Measurements from ENCODE around the gene KCNT2.
"Not testable (repeated sequence)": the region's sequence is repeated elsewhere in the genome, so short reads cannot be mapped to it uniquely, and the experiment has no call there.

The KCNT2 gene

GRCh38 chr1:196608390-196609369 is at the start of gene KCNT2:
KCNT2 (minus strand) TSS chr1:196608440; CDS start chr1:196608309, 131 bp downstream.
- peaks cover 58% of the 10 kb centered on the region for H3K27me3 Mint-ChIP-seq
- H3K27ac Mint-ChIP-seq = no peak within 1 kb of the TSS
- no peaks in the 10 kb centered on the region for H3K9me3 Mint-ChIP-seq
- DNase-seq = no peak
- no peaks in the 10 kb centered on the region for H3K36me3 Mint-ChIP-seq (ENCODE audit: low read depth)
- peak within 1 kb of the TSS; percentile 40 for H3K4me3 Mint-ChIP-seq
- H3K4me1 Mint-ChIP-seq (ENCODE audit: low read depth) = peaks cover 8% of the 10 kb centered on the region

- H3K27ac Mint-ChIP-seq = no peak overlapping the region
- H3K4me3 Mint-ChIP-seq = no peak overlapping the region
- peaks cover 21% of the 10 kb centered on the region for H3K4me1 Mint-ChIP-seq (ENCODE audit: low read depth)
- no peaks in the 10 kb centered on the region for H3K9me3 Mint-ChIP-seq
- H3K36me3 Mint-ChIP-seq (ENCODE audit: low read depth) = no peaks in the 10 kb centered on the region
- no peaks in the 10 kb centered on the region for H3K27me3 Mint-ChIP-seq
- DNase-seq = no peak
Observed at GRCh38 chr1:196655494-196655893, 47.3 kb upstream of the KCNT2 start.

- H3K27me3 Mint-ChIP-seq = no peaks in the 10 kb centered on the region
- no peak overlapping the region for H3K27ac Mint-ChIP-seq
- no peak for DNase-seq
- no peaks in the 10 kb centered on the region for H3K36me3 Mint-ChIP-seq (ENCODE audit: low read depth)
- no peak overlapping the region for H3K4me3 Mint-ChIP-seq
- no peaks in the 10 kb centered on the region for H3K9me3 Mint-ChIP-seq
- H3K4me1 Mint-ChIP-seq (ENCODE audit: low read depth) = peaks cover 21% of the 10 kb centered on the region
Observed at GRCh38 chr1:196655071-196655470, 46.8 kb upstream of the KCNT2 start.

GRCh38 chr1:196654271-196654670 is 46.0 kb upstream of the KCNT2 start:
- DNase-seq = no peak
- H3K27me3 Mint-ChIP-seq = no peaks in the 10 kb centered on the region
- H3K4me1 Mint-ChIP-seq (ENCODE audit: low read depth) = peaks cover 21% of the 10 kb centered on the region
- H3K9me3 Mint-ChIP-seq = no peaks in the 10 kb centered on the region
- H3K36me3 Mint-ChIP-seq (ENCODE audit: low read depth) = no peaks in the 10 kb centered on the region
- no peak overlapping the region for H3K27ac Mint-ChIP-seq
- no peak overlapping the region for H3K4me3 Mint-ChIP-seq

- H3K36me3 Mint-ChIP-seq (ENCODE audit: low read depth) = no peaks in the 10 kb centered on the region
- peak within 1 kb of the TSS; percentile 11 for H3K27ac Mint-ChIP-seq
- H3K4me1 Mint-ChIP-seq (ENCODE audit: low read depth) = peaks cover 21% of the 10 kb centered on the region
- H3K9me3 Mint-ChIP-seq = no peaks in the 10 kb centered on the region
- H3K27me3 Mint-ChIP-seq = no peaks in the 10 kb centered on the region
- DNase-seq = no peak
- H3K4me3 Mint-ChIP-seq = peak within 1 kb of the TSS; percentile 56
Observed at GRCh38 chr1:196651637-196652215, 43.5 kb upstream of the KCNT2 start, which contains the start of gene CFH. CFH (plus strand) TSS chr1:196652043; CDS start chr1:196652118, 75 bp downstream.

GRCh38 chr1:196651079-196651478 is 42.8 kb upstream of the KCNT2 start:
- H3K27ac Mint-ChIP-seq = no peak overlapping the region
- no peak overlapping the region for H3K4me3 Mint-ChIP-seq
- H3K36me3 Mint-ChIP-seq (ENCODE audit: low read depth) = no peaks in the 10 kb centered on the region
- no peaks in the 10 kb centered on the region for H3K9me3 Mint-ChIP-seq
- peaks cover 18% of the 10 kb centered on the region for H3K4me1 Mint-ChIP-seq (ENCODE audit: low read depth)
- no peaks in the 10 kb centered on the region for H3K27me3 Mint-ChIP-seq
- no peak for DNase-seq

- no peaks in the 10 kb centered on the region for H3K9me3 Mint-ChIP-seq
- H3K27me3 Mint-ChIP-seq = no peaks in the 10 kb centered on the region
- H3K27ac Mint-ChIP-seq = no peak overlapping the region
- DNase-seq = no peak
- no peak overlapping the region for H3K4me3 Mint-ChIP-seq
- H3K36me3 Mint-ChIP-seq (ENCODE audit: low read depth) = no peaks in the 10 kb centered on the region
- peaks cover 18% of the 10 kb centered on the region for H3K4me1 Mint-ChIP-seq (ENCODE audit: low read depth)
Observed at GRCh38 chr1:196650403-196650802, 42.2 kb upstream of the KCNT2 start.

- no peaks in the 10 kb centered on the region for H3K27me3 Mint-ChIP-seq
- no peak overlapping the region for H3K27ac Mint-ChIP-seq
- H3K4me3 Mint-ChIP-seq = no peak overlapping the region
- no peaks in the 10 kb centered on the region for H3K36me3 Mint-ChIP-seq (ENCODE audit: low read depth)
- DNase-seq = no peak
- peaks cover 16% of the 10 kb centered on the region for H3K4me1 Mint-ChIP-seq (ENCODE audit: low read depth)
- H3K9me3 Mint-ChIP-seq = no peaks in the 10 kb centered on the region
Observed at GRCh38 chr1:196649990-196650389, 41.8 kb upstream of the KCNT2 start.

GRCh38 chr1:196640976-196641375 is 32.7 kb upstream of the KCNT2 start:
- no peak for DNase-seq
- no peaks in the 10 kb centered on the region for H3K4me1 Mint-ChIP-seq (ENCODE audit: low read depth)
- H3K27ac Mint-ChIP-seq = no peak overlapping the region
- no peaks in the 10 kb centered on the region for H3K36me3 Mint-ChIP-seq (ENCODE audit: low read depth)
- no peaks in the 10 kb centered on the region for H3K9me3 Mint-ChIP-seq
- no peak overlapping the region for H3K4me3 Mint-ChIP-seq
- H3K27me3 Mint-ChIP-seq = no peaks in the 10 kb centered on the region

- H3K4me3 Mint-ChIP-seq; H3K27ac Mint-ChIP-seq; H3K36me3 Mint-ChIP-seq (ENCODE audit: low read depth); DNase-seq; H3K27me3 Mint-ChIP-seq; H3K9me3 Mint-ChIP-seq; H3K4me1 Mint-ChIP-seq (ENCODE audit: low read depth): not testable (repeated sequence)
Observed at GRCh38 chr1:196639291-196639690, 31.1 kb upstream of the KCNT2 start.

GRCh38 chr1:196638466-196638865 is 30.2 kb upstream of the KCNT2 start:
- Mint-ChIP-seq H3K36me3 (ENCODE audit: low read depth) (no peaks in the 10 kb centered on the region), H3K4me1 (ENCODE audit: low read depth) (no peaks in the 10 kb centered on the region), H3K27ac (no peak overlapping the region), H3K9me3 (no peaks in the 10 kb centered on the region), H3K4me3 (no peak overlapping the region), H3K27me3 (no peaks in the 10 kb centered on the region)
- DNase-seq = no peak

GRCh38 chr1:196637606-196638005 is 29.4 kb upstream of the KCNT2 start:
- H3K36me3 Mint-ChIP-seq (ENCODE audit: low read depth) = no peaks in the 10 kb centered on the region
- no peaks in the 10 kb centered on the region for H3K9me3 Mint-ChIP-seq
- no peak overlapping the region for H3K27ac Mint-ChIP-seq
- no peak for DNase-seq
- H3K4me3 Mint-ChIP-seq = no peak overlapping the region
- no peaks in the 10 kb centered on the region for H3K27me3 Mint-ChIP-seq
- no peaks in the 10 kb centered on the region for H3K4me1 Mint-ChIP-seq (ENCODE audit: low read depth)

- Mint-ChIP-seq H3K4me3 (no peak overlapping the region), H3K27ac (no peak overlapping the region), H3K36me3 (ENCODE audit: low read depth) (no peaks in the 10 kb centered on the region), H3K4me1 (ENCODE audit: low read depth) (no peaks in the 10 kb centered on the region), H3K9me3 (peaks cover 10% of the 10 kb centered on the region), H3K27me3 (no peaks in the 10 kb centered on the region)
- DNase-seq = no peak
Observed at GRCh38 chr1:196628838-196629237, 20.6 kb upstream of the KCNT2 start.

GRCh38 chr1:196623079-196623478 is 14.8 kb upstream of the KCNT2 start:
- DNase-seq = no peak

GRCh38 chr1:196619721-196620120 is 11.5 kb upstream of the KCNT2 start:
- Mint-ChIP-seq H3K4me1 (ENCODE audit: low read depth) (no peaks in the 10 kb centered on the region), H3K4me3 (no peak overlapping the region), H3K36me3 (ENCODE audit: low read depth) (no peaks in the 10 kb centered on the region)

More at GRCh38 chr1:196623079-196623478, 14.8 kb upstream of the KCNT2 start:
- Mint-ChIP-seq H3K27me3 (no peaks in the 10 kb centered on the region), H3K36me3 (ENCODE audit: low read depth) (no peaks in the 10 kb centered on the region), H3K9me3 (peaks cover 3% of the 10 kb centered on the region), H3K27ac (no peak overlapping the region), H3K4me3 (no peak overlapping the region), H3K4me1 (ENCODE audit: low read depth) (no peaks in the 10 kb centered on the region)

More at GRCh38 chr1:196619721-196620120, 11.5 kb upstream of the KCNT2 start:
- no peak for DNase-seq
- no peaks in the 10 kb centered on the region for H3K27me3 Mint-ChIP-seq
- H3K27ac Mint-ChIP-seq = no peak overlapping the region
- no peaks in the 10 kb centered on the region for H3K9me3 Mint-ChIP-seq
